MCF 10A (cell line): ENCODE measurements around the gene BORCS6. TPM values are rescaled to one million over a fixed set of nuclear protein-coding genes. Genes with fewer than 3 reads are reported as not detected.

ENCODE experiments used
- BruUV-seq: library from RNA; stranded (reverse); fragments of 400-500 nt; replicated peaks from 2 replicates; lab custom pipeline; 2021; lab: Mats Ljungman, UMichigan
- CTCF ChIA-PET: fragments of 300-600 bp; sonication (Branson Sonifier 250); formaldehyde crosslinking; extraction: SDS; loops from one replicate; lab custom pipeline; 2021; ENCODE audit warnings: antibody characterized with exemption, inconsistent platforms; lab: Yijun Ruan, JAX
- POLR2A ChIA-PET: fragments of 300-600, 350-650 bp; sonication (Branson Sonifier 250); formaldehyde crosslinking; extraction: SDS; loops from one replicate; lab custom pipeline; 2020; ENCODE audit warnings: antibody characterized with exemption, inconsistent platforms; lab: Yijun Ruan, JAX
- DNase-seq: peaks from one replicate; pipeline ENCODE4 v3.0.0-alpha.2; 2018; ENCODE audit not compliant: unreplicated experiment
- H3K27ac Mint-ChIP-seq: one replicate; pipeline ENCODE4 v1.8.0; 2022; ENCODE audit warnings: mild to moderate bottlenecking, low read depth, mixed read lengths; ENCODE audit not compliant: unreplicated experiment
- H3K27me3 Mint-ChIP-seq: one replicate; pipeline ENCODE4 v1.8.0; 2022; ENCODE audit warnings: mixed read lengths; ENCODE audit not compliant: insufficient read depth, unreplicated experiment
- H3K36me3 Mint-ChIP-seq: one replicate; pipeline ENCODE4 v1.8.0; 2022; ENCODE audit warnings: mild to moderate bottlenecking, moderate library complexity, mixed read lengths; ENCODE audit not compliant: insufficient read depth, unreplicated experiment
- H3K4me1 Mint-ChIP-seq: one replicate; pipeline ENCODE4 v1.8.0; 2022; ENCODE audit warnings: mixed read lengths; ENCODE audit not compliant: insufficient read depth, unreplicated experiment
- H3K4me3 Mint-ChIP-seq: one replicate; pipeline ENCODE4 v1.8.0; 2022; ENCODE audit warnings: mild to moderate bottlenecking, moderate library complexity, mixed read lengths; ENCODE audit not compliant: unreplicated experiment
- H3K9me3 Mint-ChIP-seq: one replicate; pipeline ENCODE4 v1.8.0; 2022; ENCODE audit warnings: mixed read lengths; ENCODE audit not compliant: unreplicated experiment
- intact Hi-C: fragments of 100-400 bp; cut with micrococcal nuclease; formaldehyde crosslinking; loops from 2 replicates; pipeline ENCODE4 v1.14.1; 2022
- total RNA-seq: library from RNA; stranded (reverse); gene quantifications from 2 replicates; pipeline ENCODE4 v1.2.3, GENCODE V29; 2022
- TF ChIP-seq, protein P1 (sequence below): fragments of 200-600 bp; IDR thresholded peaks from one replicate; pipeline ENCODE4 v1.8.0; 2022; ENCODE audit warnings: antibody characterized with exemption, mild to moderate bottlenecking; ENCODE audit not compliant: unreplicated experiment

The BORCS6 gene
- total RNA-seq, 1 experiment from 2014 or later, result 4.4 TPM

DNA sequence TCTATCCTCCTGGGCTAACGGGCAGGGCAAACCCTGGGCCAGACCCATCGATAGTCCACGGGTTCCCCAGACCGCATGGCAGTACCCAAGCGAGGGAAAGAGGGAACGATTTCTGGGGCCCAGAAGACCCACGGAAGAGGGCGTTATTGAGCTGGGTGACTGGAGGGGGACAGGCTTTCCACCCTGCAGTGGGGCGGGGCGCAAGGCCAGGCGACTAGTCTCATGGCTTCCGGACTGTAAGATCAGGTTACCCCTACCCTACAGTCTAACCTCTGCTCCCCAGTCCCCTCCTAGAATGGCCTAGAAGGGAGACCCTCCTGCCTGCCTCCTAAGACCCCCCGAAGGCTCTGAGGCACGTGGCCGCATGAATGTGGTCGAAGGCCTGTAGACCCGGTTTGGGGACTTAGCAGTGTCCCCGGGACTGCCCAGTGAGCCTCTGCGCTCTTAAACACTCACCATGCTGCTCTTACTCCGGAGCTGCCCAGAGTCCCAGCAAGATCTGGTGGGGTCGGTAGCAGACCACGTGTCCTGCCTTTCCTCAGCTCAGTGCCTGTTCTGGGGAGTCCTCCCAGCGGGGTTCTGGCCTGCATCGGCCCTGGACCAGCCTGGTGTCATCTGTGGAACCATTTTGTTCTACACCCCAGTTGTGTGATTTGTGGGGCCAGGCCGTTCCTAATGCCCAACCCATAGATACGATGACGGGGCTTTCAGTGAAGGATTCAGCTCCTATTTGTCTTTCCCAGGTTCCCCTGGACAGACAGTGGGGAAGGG, 33.6 kb upstream of the BORCS6 start:
- DNase-seq, result peak; percentile 52
- BruUV-seq, result TSS peak; percentile 88
- Mint-ChIP-seq H3K4me3 (peak overlapping the region; percentile 93), H3K4me1 (peaks cover 24% of the 10 kb centered on the region), H3K27me3 (no peaks in the 10 kb centered on the region), H3K27ac (peak overlapping the region; percentile 97), H3K36me3 (peaks cover 59% of the 10 kb centered on the region), H3K9me3 (no peaks in the 10 kb centered on the region)
- TF ChIP-seq, protein P1, sequence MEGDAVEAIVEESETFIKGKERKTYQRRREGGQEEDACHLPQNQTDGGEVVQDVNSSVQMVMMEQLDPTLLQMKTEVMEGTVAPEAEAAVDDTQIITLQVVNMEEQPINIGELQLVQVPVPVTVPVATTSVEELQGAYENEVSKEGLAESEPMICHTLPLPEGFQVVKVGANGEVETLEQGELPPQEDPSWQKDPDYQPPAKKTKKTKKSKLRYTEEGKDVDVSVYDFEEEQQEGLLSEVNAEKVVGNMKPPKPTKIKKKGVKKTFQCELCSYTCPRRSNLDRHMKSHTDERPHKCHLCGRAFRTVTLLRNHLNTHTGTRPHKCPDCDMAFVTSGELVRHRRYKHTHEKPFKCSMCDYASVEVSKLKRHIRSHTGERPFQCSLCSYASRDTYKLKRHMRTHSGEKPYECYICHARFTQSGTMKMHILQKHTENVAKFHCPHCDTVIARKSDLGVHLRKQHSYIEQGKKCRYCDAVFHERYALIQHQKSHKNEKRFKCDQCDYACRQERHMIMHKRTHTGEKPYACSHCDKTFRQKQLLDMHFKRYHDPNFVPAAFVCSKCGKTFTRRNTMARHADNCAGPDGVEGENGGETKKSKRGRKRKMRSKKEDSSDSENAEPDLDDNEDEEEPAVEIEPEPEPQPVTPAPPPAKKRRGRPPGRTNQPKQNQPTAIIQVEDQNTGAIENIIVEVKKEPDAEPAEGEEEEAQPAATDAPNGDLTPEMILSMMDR, result peak; percentile 6
- POLR2A ChIA-PET, result interaction anchor here (0.6 to 13.2 kb wide), 27 partner anchors 9 to 650 kb away, joined by 3 to 352 read pairs (median 6); partner anchors contain the start of genes ALOX12B, ALOXE3, AURKB and BORCS6
- CTCF ChIA-PET, result interaction anchor here (0.6 to 5.1 kb wide), 8 partner anchors 21 to 165 kb away, joined by 3 to 42 read pairs (median 5); partner anchors contain the start of genes BORCS6 and HES7
- intact Hi-C loops, result loop anchor here (5.0 kb wide), 1 partner anchor 159 kb away; the partner anchor contains the start of gene RPL26

DNA sequence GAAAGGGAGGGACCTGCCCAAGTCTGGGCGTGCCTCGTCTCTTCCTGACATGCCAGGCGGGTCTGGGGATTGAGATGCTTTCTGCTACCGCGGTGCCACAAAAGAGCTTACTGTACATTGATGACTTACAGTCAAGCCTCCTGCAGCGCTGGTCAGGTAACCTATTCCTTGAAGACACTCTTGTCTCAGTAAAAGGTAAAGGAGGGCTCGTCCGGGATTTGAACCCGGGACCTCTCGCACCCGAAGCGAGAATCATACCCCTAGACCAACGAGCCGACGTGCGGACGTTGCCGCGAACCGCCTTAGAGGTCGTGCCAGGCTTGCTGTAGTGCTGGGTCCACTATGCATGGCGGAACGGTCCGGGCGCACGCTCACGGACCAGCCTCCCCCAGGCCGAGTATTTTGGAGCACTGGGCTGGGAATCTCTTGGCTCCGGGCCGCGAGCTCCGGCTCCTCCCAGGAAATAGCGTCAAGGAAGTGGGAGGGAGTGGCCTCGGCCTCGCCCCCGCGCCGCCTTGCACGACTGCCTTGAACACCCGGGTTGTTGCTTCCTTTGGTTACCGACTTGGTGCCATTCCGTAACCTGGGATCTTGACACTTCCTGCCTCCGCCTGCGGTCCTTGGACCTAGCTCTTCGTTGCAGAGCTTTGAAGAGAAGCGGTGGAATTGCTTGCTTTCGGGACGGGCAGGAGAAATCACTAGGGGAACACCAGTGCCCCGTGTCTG, 32.8 kb upstream of the BORCS6 start:
- Mint-ChIP-seq H3K36me3 (peaks cover 57% of the 10 kb centered on the region), H3K4me3 (peak overlapping the region; percentile 93)
- POLR2A ChIA-PET, result interaction anchor here (0.7 to 13.2 kb wide), 28 partner anchors 9 to 388 kb away, joined by 3 to 352 read pairs (median 6); partner anchors contain the start of genes ALOX12B, ALOXE3, AURKB and BORCS6

DNA sequence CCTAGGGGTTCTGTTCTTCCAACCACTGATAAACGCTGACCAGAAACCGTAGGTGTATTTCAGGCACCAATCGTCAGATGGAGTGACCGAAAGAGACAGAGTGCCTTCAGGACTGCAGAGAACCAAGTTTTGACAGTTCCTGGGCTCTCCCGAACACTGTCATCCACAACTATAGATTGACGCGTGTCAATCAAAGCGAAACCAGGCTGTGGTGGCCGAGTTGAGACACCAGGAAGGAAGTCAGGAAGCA, 32.3 kb upstream of the BORCS6 start:
- H3K36me3 Mint-ChIP-seq, result peaks cover 52% of the 10 kb centered on the region
- peak overlapping the region; percentile 93 for H3K4me3 Mint-ChIP-seq
- no peak for DNase-seq
- intact Hi-C loops, result loop anchor here (1.0 to 5.0 kb wide), 2 partner anchors 102 to 160 kb away; partner anchors contain the start of gene RPL26
- H3K4me1 Mint-ChIP-seq, result peaks cover 13% of the 10 kb centered on the region
- H3K27me3 Mint-ChIP-seq, result no peaks in the 10 kb centered on the region
- ChIA-PET POLR2A (interaction anchor here (0.8 to 13.2 kb wide), 24 partner anchors 8 to 365 kb away, joined by 3 to 352 read pairs (median 10); partner anchors contain the start of genes ALOXE3, AURKB, BORCS6 and CTC1), CTCF (interaction anchor here (0.9 to 5.1 kb wide), 7 partner anchors 12 to 165 kb away, joined by 3 to 42 read pairs (median 4); partner anchors contain the start of genes AURKB, BORCS6, HES7 and PFAS)
- BruUV-seq, result no TSS peak
- H3K27ac Mint-ChIP-seq, result peak overlapping the region; percentile 97
- no peaks in the 10 kb centered on the region for H3K9me3 Mint-ChIP-seq
- TF ChIP-seq, protein P1, result no peak

More for the DNA sequence above, 32.8 kb upstream of the BORCS6 start:
- peak; percentile 94 for DNase-seq
- peak overlapping the region; percentile 97 for H3K27ac Mint-ChIP-seq
- CTCF ChIA-PET, result interaction anchor here (0.5 to 5.1 kb wide), 8 partner anchors 34 to 142 kb away, joined by 3 to 42 read pairs (median 4); partner anchors contain the start of genes BORCS6 and HES7
- H3K9me3 Mint-ChIP-seq, result no peaks in the 10 kb centered on the region
- BruUV-seq, result TSS peak; percentile 31
- TF ChIP-seq, protein P1, result no peak
- no peaks in the 10 kb centered on the region for H3K27me3 Mint-ChIP-seq
- H3K4me1 Mint-ChIP-seq, result peaks cover 18% of the 10 kb centered on the region
- intact Hi-C loops, result loop anchor here (1.0 to 5.0 kb wide), 2 partner anchors 102 to 160 kb away; partner anchors contain the start of gene RPL26
